H9 (cell line): ENCODE measurements around the gene RABGEF1. TPM values are rescaled to one million over a fixed set of nuclear protein-coding genes. Genes with fewer than 3 reads are reported as not detected.
"Not testable (repeated sequence)": the region's sequence is repeated elsewhere in the genome, so short reads cannot be mapped to it uniquely, and the experiment has no call there.

Experiments
- DNase-seq: peaks from one replicate; pipeline ENCODE4 v3.0.0-alpha.2; 2017
- H2AFZ ChIP-seq: one replicate; pipeline ENCODE4 v1.6.1; 2013; ENCODE audit warnings: mild to moderate bottlenecking, low read length, control low read depth, moderate library complexity
- H2AK5ac ChIP-seq: 2 replicates; pipeline ENCODE4 v1.6.1; 2013; ENCODE audit warnings: low read length, control low read depth, mixed read lengths; ENCODE audit not compliant: insufficient read length
- H2BK120ac ChIP-seq: one replicate; pipeline ENCODE4 v1.6.1; 2013; ENCODE audit warnings: low read depth, mild to moderate bottlenecking, low read length, control low read depth, inconsistent platforms; ENCODE audit not compliant: poor library complexity, severe bottlenecking
- H2BK12ac ChIP-seq: 2 replicates; pipeline ENCODE4 v1.6.1; 2013; ENCODE audit warnings: low read length, control low read depth, mixed read lengths, low read depth; ENCODE audit not compliant: insufficient read length
- H2BK15ac ChIP-seq: 2 replicates; pipeline ENCODE4 v1.6.1; 2013; ENCODE audit warnings: low read depth, low read length, control low read depth
- H2BK20ac ChIP-seq: one replicate; pipeline ENCODE4 v1.6.1; 2013; ENCODE audit warnings: low read depth, mild to moderate bottlenecking, low read length, control low read depth, inconsistent platforms; ENCODE audit not compliant: poor library complexity, severe bottlenecking
- H2BK5ac ChIP-seq: 2 replicates; pipeline ENCODE4 v1.6.1; 2013; ENCODE audit warnings: low read length, control low read depth, mixed read lengths; ENCODE audit not compliant: insufficient read length
- H3K14ac ChIP-seq: 2 replicates; pipeline ENCODE4 v1.6.1; 2013; ENCODE audit warnings: low read length, control low read depth; ENCODE audit not compliant: insufficient read depth
- H3K18ac ChIP-seq: 2 replicates; pipeline ENCODE4 v1.6.1; 2013; ENCODE audit warnings: low read depth, mild to moderate bottlenecking, mixed read lengths, low read length, control low read depth; ENCODE audit not compliant: insufficient read length
- H3K23ac ChIP-seq: 2 replicates; pipeline ENCODE4 v1.6.1; 2013; ENCODE audit warnings: low read length, control low read depth, mixed read lengths, low read depth; ENCODE audit not compliant: insufficient read length
- H3K23me2 ChIP-seq: 2 replicates; pipeline ENCODE4 v1.6.1; 2013; ENCODE audit warnings: low read depth, mild to moderate bottlenecking, mixed read lengths, low read length, control low read depth; ENCODE audit not compliant: insufficient read length, poor library complexity, severe bottlenecking
- H3K27ac ChIP-seq: 2 replicates; pipeline ENCODE4 v1.5.1; 2013; ENCODE audit warnings: low read length, control low read depth, mixed read lengths, low read depth; ENCODE audit not compliant: insufficient read length
- H3K27me3 ChIP-seq: 2 replicates; pipeline ENCODE4 v1.6.1; 2013; ENCODE audit warnings: low read length, control low read depth, inconsistent platforms; ENCODE audit not compliant: insufficient read depth
- H3K4ac ChIP-seq: 2 replicates; pipeline ENCODE4 v1.6.1; 2013; ENCODE audit warnings: low read depth, mild to moderate bottlenecking, control low read depth, inconsistent platforms, low read length, moderate library complexity
- H3K4me1 ChIP-seq: 2 replicates; pipeline ENCODE4 v1.6.1; 2013; ENCODE audit warnings: low read length, control low read depth, inconsistent platforms; ENCODE audit not compliant: insufficient read depth
- H3K4me2 ChIP-seq: 2 replicates; pipeline ENCODE4 v1.6.1; 2013; ENCODE audit warnings: low read length, control low read depth, mixed read lengths; ENCODE audit not compliant: insufficient read length, insufficient read depth
- H3K56ac ChIP-seq: 2 replicates; pipeline ENCODE4 v1.6.1; 2013; ENCODE audit warnings: low read depth, mild to moderate bottlenecking, mixed read lengths, low read length, control low read depth; ENCODE audit not compliant: insufficient read length
- H3K79me1 ChIP-seq: 2 replicates; pipeline ENCODE4 v1.6.1; 2013; ENCODE audit warnings: low read depth, mild to moderate bottlenecking, moderate library complexity, low read length, control low read depth, inconsistent platforms; ENCODE audit not compliant: insufficient read depth, poor library complexity, severe bottlenecking
- H3K79me2 ChIP-seq: 2 replicates; pipeline ENCODE4 v1.6.1; 2013; ENCODE audit warnings: low read length, control low read depth, inconsistent platforms; ENCODE audit not compliant: insufficient read depth
- H3K9ac ChIP-seq: 2 replicates; pipeline ENCODE4 v1.6.1; 2013; ENCODE audit warnings: low read length, control low read depth, mixed read lengths; ENCODE audit not compliant: insufficient read length; ENCODE audit errors: extremely low read depth
- H3K9me3 ChIP-seq: one replicate; pipeline ENCODE4 v1.6.1; 2013; ENCODE audit warnings: low read depth, low read length, inconsistent platforms; ENCODE audit not compliant: control insufficient read depth
- H3T11ph ChIP-seq: one replicate; pipeline ENCODE4 v1.6.1; 2013; ENCODE audit warnings: mild to moderate bottlenecking, low read length, control low read depth, inconsistent platforms
- H4K20me1 ChIP-seq: one replicate; pipeline ENCODE4 v1.6.1; 2013; ENCODE audit not compliant: control insufficient read depth, insufficient read length, insufficient read depth
- H4K5ac ChIP-seq: 2 replicates; pipeline ENCODE4 v1.6.1; 2013; ENCODE audit warnings: low read depth, mild to moderate bottlenecking, mixed read lengths, low read length, control low read depth; ENCODE audit not compliant: insufficient read length
- H4K8ac ChIP-seq: replicated peaks from 2 replicates; pipeline ENCODE4 v1.6.1; 2013; ENCODE audit warnings: low read length, control low read depth, mixed read lengths, low read depth; ENCODE audit not compliant: insufficient read length
- H4K91ac ChIP-seq: 2 replicates; pipeline ENCODE4 v1.6.1; 2013; ENCODE audit warnings: low read depth, mild to moderate bottlenecking, moderate library complexity, mixed read lengths, low read length, control low read depth; ENCODE audit not compliant: insufficient read length
- H3K27ac Mint-ChIP-seq, 3 experiments: 2 replicates in 2 of 3; 3 replicates in 1 of 3; pipeline ENCODE4 v1.8.0; 2020 to 2021; ENCODE audit warnings: mixed read lengths in 3 of 3, mild to moderate bottlenecking in 1 of 3, moderate library complexity in 1 of 3
- H3K27me3 Mint-ChIP-seq: 2 replicates; pipeline ENCODE4 v1.8.0; 2021; ENCODE audit warnings: low read depth, mild to moderate bottlenecking, moderate library complexity, mixed read lengths
- H3K36me3 Mint-ChIP-seq, 3 experiments: 2 replicates in 2 of 3; 3 replicates in 1 of 3; pipeline ENCODE4 v1.8.0; 2020 to 2021; ENCODE audit warnings: low read depth in 3 of 3, mixed read lengths in 3 of 3; ENCODE audit not compliant: insufficient read depth in 1 of 3
- H3K4me1 Mint-ChIP-seq, 2 experiments: 2 replicates each; pipeline ENCODE4 v1.8.0; 2020; ENCODE audit warnings: mixed read lengths in 2 of 2
- H3K4me3 Mint-ChIP-seq, 2 experiments: 2 replicates in 1 of 2; 3 replicates in 1 of 2; pipeline ENCODE4 v1.8.0; 2020 to 2021; ENCODE audit warnings: mild to moderate bottlenecking in 2 of 2, mixed read lengths in 2 of 2, moderate library complexity in 1 of 2
- H3K9me3 Mint-ChIP-seq, 2 experiments: 2 replicates in 1 of 2; 3 replicates in 1 of 2; pipeline ENCODE4 v1.8.0; 2020; ENCODE audit warnings: mild to moderate bottlenecking in 2 of 2, mixed read lengths in 2 of 2, moderate library complexity in 1 of 2
- WGBS: extraction: QIAGEN DNeasy Blood & Tissue Kit; methylation state at CpG from one replicate; pipeline ENCODE4 v1.1.7; 2013; ENCODE audit warnings: missing lambda C conversion rate, low lambda C conversion rate, mixed read lengths; ENCODE audit not compliant: insufficient read length; ENCODE audit errors: extremely low coverage; 5-methylcytosine and 5-hydroxymethylcytosine counted together
- total RNA-seq: library from RNA; stranded (reverse); gene quantifications from 2 replicates; pipeline ENCODE4 v1.2.1, GENCODE V29; 2021
- TF ChIP-seq, protein P1 (sequence below): fragments of 200-600 bp; sonication (generic); conservative IDR thresholded peaks from 3 replicates; pipeline ENCODE4 v1.8.0; 2021; ENCODE audit warnings: antibody characterized with exemption, mild to moderate bottlenecking

The RABGEF1 gene
- total RNA-seq, 1 experiment from 2014 or later = 17.3 TPM

DNA sequence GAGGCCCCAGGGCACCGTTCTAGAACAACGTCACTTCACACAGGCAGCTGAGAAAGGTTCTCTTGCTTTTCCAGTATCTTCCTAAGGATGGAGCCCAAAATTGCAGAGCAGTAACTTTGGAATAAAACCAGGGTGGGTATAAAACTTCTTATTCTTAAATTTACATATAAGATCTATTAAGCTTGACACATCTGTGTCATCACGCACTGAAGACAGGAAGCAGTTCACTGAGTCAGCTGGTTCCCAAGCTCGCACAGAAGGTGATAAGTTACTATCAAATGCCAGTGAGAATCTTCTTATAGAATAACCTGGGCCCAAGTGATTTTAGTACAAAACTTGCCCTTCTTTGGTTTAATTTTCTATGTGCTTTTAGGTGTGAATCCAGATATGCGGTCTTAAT lies 70.2 kb downstream of the RABGEF1 start:
- H3K4me3 Mint-ChIP-seq = no peak overlapping the region
- no peak overlapping the region for H4K91ac ChIP-seq
- H3K9me3 Mint-ChIP-seq = no peaks in the 10 kb centered on the region
- H3K4ac ChIP-seq = no peak overlapping the region
- no peak for DNase-seq
- H4K20me1 ChIP-seq = no peaks in the 10 kb centered on the region
- no peak overlapping the region for H3K18ac ChIP-seq
- no peak overlapping the region for H2AFZ ChIP-seq
- no peak overlapping the region for H2BK15ac ChIP-seq
- no peak overlapping the region for H2BK5ac ChIP-seq
- TF ChIP-seq, protein P1, sequence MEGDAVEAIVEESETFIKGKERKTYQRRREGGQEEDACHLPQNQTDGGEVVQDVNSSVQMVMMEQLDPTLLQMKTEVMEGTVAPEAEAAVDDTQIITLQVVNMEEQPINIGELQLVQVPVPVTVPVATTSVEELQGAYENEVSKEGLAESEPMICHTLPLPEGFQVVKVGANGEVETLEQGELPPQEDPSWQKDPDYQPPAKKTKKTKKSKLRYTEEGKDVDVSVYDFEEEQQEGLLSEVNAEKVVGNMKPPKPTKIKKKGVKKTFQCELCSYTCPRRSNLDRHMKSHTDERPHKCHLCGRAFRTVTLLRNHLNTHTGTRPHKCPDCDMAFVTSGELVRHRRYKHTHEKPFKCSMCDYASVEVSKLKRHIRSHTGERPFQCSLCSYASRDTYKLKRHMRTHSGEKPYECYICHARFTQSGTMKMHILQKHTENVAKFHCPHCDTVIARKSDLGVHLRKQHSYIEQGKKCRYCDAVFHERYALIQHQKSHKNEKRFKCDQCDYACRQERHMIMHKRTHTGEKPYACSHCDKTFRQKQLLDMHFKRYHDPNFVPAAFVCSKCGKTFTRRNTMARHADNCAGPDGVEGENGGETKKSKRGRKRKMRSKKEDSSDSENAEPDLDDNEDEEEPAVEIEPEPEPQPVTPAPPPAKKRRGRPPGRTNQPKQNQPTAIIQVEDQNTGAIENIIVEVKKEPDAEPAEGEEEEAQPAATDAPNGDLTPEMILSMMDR = no peak
- WGBS = no CpG with 5 or more reads among the region's 5 CpGs
- no peak overlapping the region for H2BK12ac ChIP-seq
- H2BK20ac ChIP-seq = no peak overlapping the region
- no peak overlapping the region for H2AK5ac ChIP-seq
- no peak overlapping the region for H3K14ac ChIP-seq
- H3K23me2 ChIP-seq = no peaks in the 10 kb centered on the region
- H3K27ac ChIP-seq = no peak overlapping the region
- H3K27ac Mint-ChIP-seq = no peak overlapping the region
- no peaks in the 10 kb centered on the region for H3K79me2 ChIP-seq
- no peak overlapping the region for H3K4me2 ChIP-seq
- H3K56ac ChIP-seq = no peak overlapping the region
- no peak overlapping the region for H3T11ph ChIP-seq
- H3K4me1 Mint-ChIP-seq = peaks cover 5 to 8% of the 10 kb centered on the region in 2 experiments
- no peaks in the 10 kb centered on the region for H3K9me3 ChIP-seq
- H3K23ac ChIP-seq = no peak overlapping the region
- no peak overlapping the region for H4K8ac ChIP-seq
- no peaks in the 10 kb centered on the region for H3K27me3 ChIP-seq
- no peaks in the 10 kb centered on the region for H3K79me1 ChIP-seq
- H4K5ac ChIP-seq = no peak overlapping the region
- H3K27me3 Mint-ChIP-seq = no peaks in the 10 kb centered on the region
- H3K4me1 ChIP-seq = no peaks in the 10 kb centered on the region
- no peak overlapping the region for H3K9ac ChIP-seq
- peaks cover 12 to 55% (median 42%) of the 10 kb centered on the region in 3 experiments for H3K36me3 Mint-ChIP-seq
- H2BK120ac ChIP-seq = no peak overlapping the region

DNA sequence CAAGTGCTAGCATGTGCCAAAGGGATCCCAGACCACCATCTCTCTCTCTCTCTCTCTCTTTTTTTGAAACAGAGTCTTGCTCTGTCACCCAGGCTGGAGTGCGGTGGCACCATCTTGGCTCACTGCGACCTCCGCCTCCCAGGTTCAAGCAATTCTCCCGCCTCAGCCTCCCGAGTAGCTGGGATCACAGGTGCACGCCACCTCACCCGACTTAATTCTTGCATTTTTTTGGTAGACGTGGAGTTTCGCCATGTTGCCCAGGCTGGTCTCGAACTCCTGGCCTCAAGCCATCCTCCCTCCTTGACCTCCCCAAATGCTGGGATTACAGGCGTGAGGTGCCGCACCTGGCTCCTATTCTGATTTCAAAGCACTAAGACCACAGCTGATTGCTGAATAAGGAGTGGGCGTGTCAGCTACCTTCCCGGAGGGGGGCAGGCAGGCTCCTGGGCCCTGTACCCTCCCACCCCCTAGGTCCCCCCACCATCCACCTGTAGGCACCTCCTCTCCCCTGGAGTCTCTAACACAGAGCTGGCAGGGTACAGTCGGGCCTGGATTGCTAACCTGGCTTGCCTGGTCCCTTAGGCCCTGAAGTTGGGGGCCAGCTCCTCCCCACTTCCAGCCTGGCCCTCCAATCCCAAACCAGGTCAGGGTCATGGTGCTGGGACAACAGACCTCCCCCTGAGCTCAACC lies 74.8 kb downstream of the RABGEF1 start:
- H3T11ph ChIP-seq, H2AK5ac ChIP-seq, H3K4me3 Mint-ChIP-seq, H3K4me1 ChIP-seq, H3K79me1 ChIP-seq, H3K9me3 ChIP-seq, H2BK120ac ChIP-seq, H3K79me2 ChIP-seq, H3K27me3 Mint-ChIP-seq, H4K91ac ChIP-seq, H3K23ac ChIP-seq, H4K5ac ChIP-seq, DNase-seq, H3K27ac Mint-ChIP-seq, H3K56ac ChIP-seq, H3K9me3 Mint-ChIP-seq, H3K14ac ChIP-seq, H3K9ac ChIP-seq, H2BK15ac ChIP-seq, H3K4me2 ChIP-seq, H3K27ac ChIP-seq, H3K4ac ChIP-seq, H3K18ac ChIP-seq, H4K8ac ChIP-seq, H2BK5ac ChIP-seq, H2AFZ ChIP-seq, H3K23me2 ChIP-seq, H4K20me1 ChIP-seq, H2BK12ac ChIP-seq, H3K27me3 ChIP-seq, H2BK20ac ChIP-seq: not testable (repeated sequence)
- Mint-ChIP-seq H3K36me3 (peaks cover 0 to 22% (median 12%) of the 10 kb centered on the region in 3 experiments; a peak in 5 of 7 replicates), H3K4me1 (peaks cover 8 to 12% of the 10 kb centered on the region in 2 experiments)
- no CpG with 5 or more reads among the region's 15 CpGs for WGBS
